Measurements from ENCODE around the gene TK2.
"Not testable (repeated sequence)": the region's sequence is repeated elsewhere in the genome, so short reads cannot be mapped to it uniquely, and the experiment has no call there.

The TK2 gene

DNA sequence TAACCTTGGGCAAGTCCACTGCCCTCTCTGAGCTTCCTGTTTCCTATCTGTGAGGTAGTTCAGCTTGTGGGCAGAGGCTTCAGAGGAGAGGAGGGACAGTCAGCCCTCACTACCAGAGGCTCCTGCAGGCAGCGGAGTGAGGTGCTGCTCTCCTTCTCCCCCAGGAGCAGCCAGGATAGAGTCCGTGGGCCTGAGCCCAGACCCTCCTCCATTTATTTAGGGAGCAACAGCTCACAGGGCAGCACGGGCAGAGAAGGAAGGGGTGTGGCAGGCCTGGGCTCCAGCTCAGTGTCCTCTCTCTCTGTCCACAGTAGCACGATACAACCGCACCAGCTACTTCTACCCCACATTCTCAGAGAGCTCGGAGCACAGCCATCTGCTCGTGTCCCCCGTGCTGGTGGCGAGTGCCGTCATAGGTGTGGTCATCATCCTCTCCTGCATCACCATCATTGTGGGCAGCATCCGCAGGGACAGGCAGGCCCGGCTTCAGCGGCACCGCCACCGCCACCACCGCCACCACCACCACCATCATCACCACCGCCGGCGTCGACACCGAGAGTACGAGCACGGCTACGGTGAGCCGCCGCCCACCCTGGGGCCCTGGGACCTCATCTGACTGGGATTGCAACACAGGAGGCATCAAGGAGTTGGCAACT is 80.5 kb downstream of the TK2 start:
- no peak overlapping the region for H4K5ac ChIP-seq (ENCODE audit: low read length)
- WGBS (ENCODE audit: extremely low coverage, insufficient coverage, low lambda C conversion rate) = no CpG with 5 or more reads among the region's 26 CpGs
- no peak overlapping the region for H2BK15ac ChIP-seq (replicated peaks; ENCODE audit: low read depth)
- no peak overlapping the region for H3K4ac ChIP-seq (ENCODE audit: low read depth, low read length)
- no peak overlapping the region for H2AK5ac ChIP-seq (ENCODE audit: low read length)
- H3K9ac ChIP-seq (ENCODE audit: low read length) = no peak overlapping the region
- no peaks in the 10 kb centered on the region for H3K36me3 ChIP-seq (ENCODE audit: control insufficient read depth, insufficient read depth, low read length)
- no peak overlapping the region for H2BK5ac ChIP-seq (ENCODE audit: low read length)
- no peak overlapping the region for H4K8ac ChIP-seq (ENCODE audit: low read depth, low read length)
- H3K27ac ChIP-seq (ENCODE audit: low read depth, low read length) = no peak overlapping the region
- no peak overlapping the region for H3K4me3 ChIP-seq (ENCODE audit: low read length)
- H3K56ac ChIP-seq (ENCODE audit: low read length) = no peak overlapping the region
- no peaks in the 10 kb centered on the region for H3K79me2 ChIP-seq (ENCODE audit: control insufficient read depth, insufficient read depth, low read length)
- H3K79me1 ChIP-seq (ENCODE audit: low read length) = no peaks in the 10 kb centered on the region
- H2BK120ac ChIP-seq (ENCODE audit: low read depth, low read length) = no peak overlapping the region
- no peaks in the 10 kb centered on the region for H3K27me3 ChIP-seq (ENCODE audit: insufficient read depth, low read length, poor library complexity)
- H3K23ac ChIP-seq (ENCODE audit: low read length) = no peak overlapping the region
- no peaks in the 10 kb centered on the region for H3K4me1 ChIP-seq (ENCODE audit: control insufficient read depth, low read depth, low read length)
- no peak overlapping the region for H3K4me2 ChIP-seq (ENCODE audit: low read length)
- no peak for DNase-seq
- no peak overlapping the region for H3K18ac ChIP-seq (ENCODE audit: low read length)

- H2BK5ac ChIP-seq (ENCODE audit: low read length) = no peak overlapping the region
- no CpG with 5 or more reads among the region's 11 CpGs for WGBS (ENCODE audit: extremely low coverage, insufficient coverage, low lambda C conversion rate)
- H3K18ac ChIP-seq (ENCODE audit: low read length) = no peak overlapping the region
- no peak overlapping the region for H3K4me3 ChIP-seq (ENCODE audit: low read length)
- no peaks in the 10 kb centered on the region for H3K27me3 ChIP-seq (ENCODE audit: insufficient read depth, low read length, poor library complexity)
- DNase-seq = no peak
- H3K56ac ChIP-seq (ENCODE audit: low read length) = no peak overlapping the region
- no peaks in the 10 kb centered on the region for H3K4me1 ChIP-seq (ENCODE audit: control insufficient read depth, low read depth, low read length)
- H4K5ac ChIP-seq (ENCODE audit: low read length) = no peak overlapping the region
- no peak overlapping the region for H3K23ac ChIP-seq (ENCODE audit: low read length)
- H3K27ac ChIP-seq (ENCODE audit: low read depth, low read length) = no peak overlapping the region
- no peak overlapping the region for H3K4ac ChIP-seq (ENCODE audit: low read depth, low read length)
- no peaks in the 10 kb centered on the region for H3K79me1 ChIP-seq (ENCODE audit: low read length)
- no peak overlapping the region for H2BK120ac ChIP-seq (ENCODE audit: low read depth, low read length)
- H3K9ac ChIP-seq (ENCODE audit: low read length) = no peak overlapping the region
- no peak overlapping the region for H2AK5ac ChIP-seq (ENCODE audit: low read length)
- no peak overlapping the region for H3K4me2 ChIP-seq (ENCODE audit: low read length)
- H2BK15ac ChIP-seq (replicated peaks; ENCODE audit: low read depth) = no peak overlapping the region
- H4K8ac ChIP-seq (ENCODE audit: low read depth, low read length) = no peak overlapping the region
- H3K79me2 ChIP-seq (ENCODE audit: control insufficient read depth, insufficient read depth, low read length) = no peaks in the 10 kb centered on the region
- no peaks in the 10 kb centered on the region for H3K36me3 ChIP-seq (ENCODE audit: control insufficient read depth, insufficient read depth, low read length)
Measured at GRCh38 chr16:66468321-66468965, 81.5 kb downstream of the TK2 start.

GRCh38 chr16:66467611-66468010 is 82.3 kb downstream of the TK2 start:
- no peak overlapping the region for H3K23ac ChIP-seq (ENCODE audit: low read length)
- H3K4me2 ChIP-seq (ENCODE audit: low read length) = no peak overlapping the region
- H3K79me1 ChIP-seq (ENCODE audit: low read length) = no peaks in the 10 kb centered on the region
- H3K18ac ChIP-seq (ENCODE audit: low read length) = no peak overlapping the region
- H2AK5ac ChIP-seq (ENCODE audit: low read length) = no peak overlapping the region
- no peak overlapping the region for H4K5ac ChIP-seq (ENCODE audit: low read length)
- H3K79me2 ChIP-seq (ENCODE audit: control insufficient read depth, insufficient read depth, low read length) = no peaks in the 10 kb centered on the region
- no peak overlapping the region for H3K4me3 ChIP-seq (ENCODE audit: low read length)
- H3K27ac ChIP-seq (ENCODE audit: low read depth, low read length) = no peak overlapping the region
- H2BK5ac ChIP-seq (ENCODE audit: low read length) = no peak overlapping the region
- H2BK120ac ChIP-seq (ENCODE audit: low read depth, low read length) = no peak overlapping the region
- WGBS (ENCODE audit: extremely low coverage, insufficient coverage, low lambda C conversion rate) = no CpG with 5 or more reads among the region's 5 CpGs
- no peak for DNase-seq
- H3K36me3 ChIP-seq (ENCODE audit: control insufficient read depth, insufficient read depth, low read length) = no peaks in the 10 kb centered on the region
- H4K8ac ChIP-seq (ENCODE audit: low read depth, low read length) = no peak overlapping the region
- no peak overlapping the region for H3K56ac ChIP-seq (ENCODE audit: low read length)
- no peak overlapping the region for H3K4ac ChIP-seq (ENCODE audit: low read depth, low read length)
- H2BK15ac ChIP-seq (replicated peaks; ENCODE audit: low read depth) = no peak overlapping the region
- no peak overlapping the region for H3K9ac ChIP-seq (ENCODE audit: low read length)
- no peaks in the 10 kb centered on the region for H3K27me3 ChIP-seq (ENCODE audit: insufficient read depth, low read length, poor library complexity)
- no peaks in the 10 kb centered on the region for H3K4me1 ChIP-seq (ENCODE audit: control insufficient read depth, low read depth, low read length)

- not testable (repeated sequence) for H3K18ac ChIP-seq (ENCODE audit: low read length); H3K36me3 ChIP-seq (ENCODE audit: control insufficient read depth, insufficient read depth, low read length); H4K5ac ChIP-seq (ENCODE audit: low read length); H3K79me2 ChIP-seq (ENCODE audit: control insufficient read depth, insufficient read depth, low read length); H3K79me1 ChIP-seq (ENCODE audit: low read length); H2AK5ac ChIP-seq (ENCODE audit: low read length); H2BK15ac ChIP-seq (replicated peaks; ENCODE audit: low read depth); H3K56ac ChIP-seq (ENCODE audit: low read length); H2BK5ac ChIP-seq (ENCODE audit: low read length); H3K4me1 ChIP-seq (ENCODE audit: control insufficient read depth, low read depth, low read length); H3K23ac ChIP-seq (ENCODE audit: low read length); H3K4me2 ChIP-seq (ENCODE audit: low read length); DNase-seq; H3K9ac ChIP-seq (ENCODE audit: low read length); H3K27me3 ChIP-seq (ENCODE audit: insufficient read depth, low read length, poor library complexity); H4K8ac ChIP-seq (ENCODE audit: low read depth, low read length); H3K4me3 ChIP-seq (ENCODE audit: low read length); H3K4ac ChIP-seq (ENCODE audit: low read depth, low read length); H2BK120ac ChIP-seq (ENCODE audit: low read depth, low read length); H3K27ac ChIP-seq (ENCODE audit: low read depth, low read length)
- no CpG with 5 or more reads among the region's 6 CpGs for WGBS (ENCODE audit: extremely low coverage, insufficient coverage, low lambda C conversion rate)
Measured at GRCh38 chr16:66466636-66467035, 83.3 kb downstream of the TK2 start.

- not testable (repeated sequence) for H3K23ac ChIP-seq (ENCODE audit: low read length); H3K27me3 ChIP-seq (ENCODE audit: insufficient read depth, low read length, poor library complexity); H3K79me2 ChIP-seq (ENCODE audit: control insufficient read depth, insufficient read depth, low read length); H2AK5ac ChIP-seq (ENCODE audit: low read length); H3K4me3 ChIP-seq (ENCODE audit: low read length); H3K27ac ChIP-seq (ENCODE audit: low read depth, low read length); H3K4me1 ChIP-seq (ENCODE audit: control insufficient read depth, low read depth, low read length); H3K56ac ChIP-seq (ENCODE audit: low read length); H3K9ac ChIP-seq (ENCODE audit: low read length); H3K79me1 ChIP-seq (ENCODE audit: low read length); H2BK5ac ChIP-seq (ENCODE audit: low read length); H3K4ac ChIP-seq (ENCODE audit: low read depth, low read length); H2BK15ac ChIP-seq (replicated peaks; ENCODE audit: low read depth); H3K4me2 ChIP-seq (ENCODE audit: low read length); H3K18ac ChIP-seq (ENCODE audit: low read length); DNase-seq; H2BK120ac ChIP-seq (ENCODE audit: low read depth, low read length); H4K8ac ChIP-seq (ENCODE audit: low read depth, low read length); H3K36me3 ChIP-seq (ENCODE audit: control insufficient read depth, insufficient read depth, low read length); H4K5ac ChIP-seq (ENCODE audit: low read length)
- WGBS (ENCODE audit: extremely low coverage, insufficient coverage, low lambda C conversion rate) = no CpG with 5 or more reads among the region's 6 CpGs
Measured at GRCh38 chr16:66465946-66466345, 84.0 kb downstream of the TK2 start.

DNA sequence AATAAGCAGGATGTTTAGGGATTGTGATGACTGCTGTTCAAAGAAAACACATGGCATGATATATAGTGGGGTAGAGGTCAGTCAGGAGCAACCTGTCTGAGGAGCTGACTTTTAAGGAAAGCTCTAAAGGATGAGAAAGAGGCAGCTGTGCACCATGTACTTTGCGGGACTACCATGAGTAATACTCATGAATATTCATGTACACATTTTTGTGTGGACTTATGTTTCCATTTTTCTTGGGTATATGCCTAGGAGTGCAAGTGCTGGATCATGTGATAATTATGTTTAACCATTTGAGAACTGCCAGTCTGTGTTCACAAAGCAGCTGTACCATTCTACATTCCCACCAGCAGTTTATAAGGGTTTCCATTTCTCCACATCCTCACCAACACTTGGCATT is 87.0 kb downstream of the TK2 start:
- WGBS (ENCODE audit: extremely low coverage, insufficient coverage, low lambda C conversion rate) = no CpG with 5 or more reads among the region's 1 CpG
- Histone ChIP-seq H3K23ac (ENCODE audit: low read length) (no peak overlapping the region), H3K79me1 (ENCODE audit: low read length) (no peaks in the 10 kb centered on the region), H3K4me1 (ENCODE audit: control insufficient read depth, low read depth, low read length) (no peaks in the 10 kb centered on the region), H2BK120ac (ENCODE audit: low read depth, low read length) (no peak overlapping the region), H4K5ac (ENCODE audit: low read length) (no peak overlapping the region), H2AK5ac (ENCODE audit: low read length) (no peak overlapping the region), H3K9ac (ENCODE audit: low read length) (no peak overlapping the region), H3K4me3 (ENCODE audit: low read length) (no peak overlapping the region), H3K4ac (ENCODE audit: low read depth, low read length) (no peak overlapping the region), H2BK5ac (ENCODE audit: low read length) (no peak overlapping the region), H3K4me2 (ENCODE audit: low read length) (no peak overlapping the region), H3K27me3 (ENCODE audit: insufficient read depth, low read length, poor library complexity) (no peaks in the 10 kb centered on the region), H2BK15ac (replicated peaks; ENCODE audit: low read depth) (no peak overlapping the region), H4K8ac (ENCODE audit: low read depth, low read length) (no peak overlapping the region), H3K27ac (ENCODE audit: low read depth, low read length) (no peak overlapping the region), H3K18ac (ENCODE audit: low read length) (no peak overlapping the region), H3K56ac (ENCODE audit: low read length) (no peak overlapping the region), H3K79me2 (ENCODE audit: control insufficient read depth, insufficient read depth, low read length) (no peaks in the 10 kb centered on the region), H3K36me3 (ENCODE audit: control insufficient read depth, insufficient read depth, low read length) (no peaks in the 10 kb centered on the region)
- DNase-seq = no peak
